Superior temporal gyrus (tissue), 1 donor: ENCODE results near the gene OTUB2.

Experiments used
- DNase-seq: peaks from one replicate; pipeline ENCODE4 v3.0.0-alpha.2; 2016; ENCODE audit errors: extremely low spot score

Gene OTUB2

DNA sequence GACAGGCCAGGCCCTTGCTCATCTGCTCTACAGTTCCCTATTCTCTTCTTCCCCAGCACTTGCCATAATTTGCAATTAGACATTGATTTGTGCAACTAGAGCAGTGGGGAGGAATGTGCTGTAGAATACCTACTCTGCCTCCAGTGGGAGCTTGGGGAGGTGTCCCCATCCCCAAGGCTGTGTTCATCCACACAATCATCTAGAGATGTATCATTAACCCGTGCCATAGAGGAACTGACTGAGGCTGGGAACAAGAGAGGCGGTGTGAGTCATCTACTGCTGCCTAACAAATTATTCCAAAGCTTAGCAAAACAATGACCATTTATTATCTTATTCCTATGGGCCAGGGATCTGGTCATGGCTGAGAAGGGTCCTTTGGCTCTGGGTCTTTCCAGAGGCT lies 5.1 kb upstream of the OTUB2 start:
- no peak for DNase-seq

GRCh38 chr14:94021416-94022157 lies 4.6 kb upstream of the OTUB2 start:
- DNase-seq = no peak

- DNase-seq = no peak
These were observed 3.4 kb upstream of the OTUB2 start for GRCh38 chr14:94022532-94023411.

- DNase-seq = no peak
These were observed 1.6 kb upstream of the OTUB2 start for GRCh38 chr14:94024549-94024948.

- DNase-seq = no peak
These were observed 420 bp upstream of the OTUB2 start for GRCh38 chr14:94025720-94026119.

GRCh38 chr14:94026889-94027469 lies 839 bp downstream of the OTUB2 start:
- no peak for DNase-seq

DNA sequence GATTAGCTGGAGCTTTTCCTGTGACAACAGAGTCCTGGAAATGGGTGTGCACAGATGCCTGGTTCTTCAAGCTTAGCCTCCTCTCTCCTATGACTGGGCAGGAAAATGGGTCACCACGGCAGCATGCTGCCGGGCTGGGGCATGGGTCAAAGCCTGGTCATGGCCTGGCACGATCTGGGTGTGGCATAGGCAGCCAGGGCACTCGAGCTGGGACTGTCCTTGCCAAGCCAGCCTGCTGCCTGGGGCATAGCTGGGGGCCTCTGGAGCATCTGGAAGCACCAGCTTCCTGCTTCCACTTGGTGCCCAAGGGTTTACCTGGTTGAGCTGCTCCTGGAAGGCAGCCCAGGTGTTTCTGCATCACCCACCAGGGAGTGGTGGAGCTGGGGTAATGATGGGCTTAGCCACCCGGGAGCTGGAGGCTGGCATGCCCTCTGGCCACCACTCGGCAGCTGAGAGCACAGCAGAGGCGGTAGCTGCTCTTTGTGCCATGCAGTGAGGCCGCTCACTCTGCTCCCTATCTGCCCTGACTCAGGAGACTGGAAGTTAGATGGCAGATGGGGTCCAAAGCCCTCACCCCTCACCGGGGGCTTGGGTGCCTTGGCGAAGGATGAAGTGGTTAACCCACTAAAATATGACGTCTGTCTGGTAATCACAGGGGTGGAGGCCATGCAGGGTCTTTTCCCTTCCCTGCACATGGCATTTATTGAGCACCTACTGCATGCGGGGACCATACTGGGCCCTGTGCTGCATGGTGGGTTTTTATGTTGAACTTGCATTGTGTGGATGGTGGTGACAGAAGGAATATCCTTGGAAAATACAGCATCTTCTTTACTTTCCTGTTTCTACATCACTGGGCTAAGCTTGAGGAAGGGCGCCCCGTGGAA lies 1.7 kb downstream of the OTUB2 start:
- no peak for DNase-seq

DNA sequence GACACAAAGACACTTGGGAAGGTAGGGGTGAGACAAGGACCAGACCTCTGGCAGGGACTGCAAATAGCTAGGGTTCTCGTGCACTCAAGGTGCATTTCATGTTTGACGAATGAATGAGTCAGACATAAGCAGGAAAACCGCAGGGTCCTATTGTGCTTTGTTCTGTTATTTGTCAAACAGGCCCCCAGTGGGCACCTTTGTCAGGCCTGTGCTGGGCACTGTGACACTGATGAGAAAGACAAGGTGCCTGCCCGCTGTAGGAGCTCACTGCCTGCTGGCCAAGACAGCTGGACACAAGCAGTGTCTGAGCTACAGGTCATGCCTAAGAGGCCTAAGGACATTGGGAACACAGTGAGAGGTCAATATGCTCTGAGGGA lies 2.3 kb downstream of the OTUB2 start:
- no peak for DNase-seq

DNA sequence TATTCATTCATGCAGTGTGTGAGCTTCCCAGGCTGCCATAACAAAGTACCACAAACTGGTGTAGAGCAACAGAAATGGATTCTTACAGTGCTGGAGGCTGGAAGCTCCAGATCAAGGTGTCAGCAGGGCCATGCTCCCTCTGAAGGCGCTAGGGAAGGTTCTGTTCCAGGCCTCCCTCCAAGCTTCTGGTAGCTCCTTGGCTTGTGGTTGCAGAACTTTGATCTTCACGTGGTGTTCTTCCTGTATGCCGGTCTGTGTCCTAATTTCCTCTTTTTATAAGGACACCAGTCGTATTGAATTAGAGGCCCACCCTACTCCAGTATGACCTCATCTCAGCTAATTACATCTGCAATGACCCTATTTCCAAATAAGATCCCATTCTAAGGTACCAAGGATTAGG lies 3.1 kb downstream of the OTUB2 start:
- DNase-seq = no peak

- no peak for DNase-seq
These were observed 3.6 kb downstream of the OTUB2 start for GRCh38 chr14:94029671-94030203.

GRCh38 chr14:94030571-94030970 lies 4.4 kb downstream of the OTUB2 start:
- no peak for DNase-seq

GRCh38 chr14:94031161-94031882 lies 5.2 kb downstream of the OTUB2 start:
- DNase-seq = no peak

DNA sequence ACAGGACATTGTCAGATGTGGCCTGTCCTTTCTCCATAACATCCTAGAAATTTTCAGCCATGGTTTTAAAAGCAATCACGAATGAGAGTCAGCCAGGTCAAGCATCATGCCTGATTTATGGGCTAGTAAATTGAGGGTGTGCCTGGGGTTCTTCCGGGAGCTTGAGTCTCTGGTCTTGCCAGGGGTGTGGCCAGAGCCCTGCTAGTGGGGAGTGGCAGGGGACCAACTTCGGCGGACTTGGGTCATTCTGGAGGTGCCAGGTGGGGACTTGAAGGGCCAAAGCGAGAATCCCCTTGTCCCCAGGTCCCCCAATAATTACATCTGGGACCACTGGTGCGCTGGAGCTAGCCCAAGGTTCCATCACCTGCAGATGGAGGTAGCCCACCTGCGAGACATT lies 5.7 kb downstream of the OTUB2 start:
- DNase-seq = no peak

DNA sequence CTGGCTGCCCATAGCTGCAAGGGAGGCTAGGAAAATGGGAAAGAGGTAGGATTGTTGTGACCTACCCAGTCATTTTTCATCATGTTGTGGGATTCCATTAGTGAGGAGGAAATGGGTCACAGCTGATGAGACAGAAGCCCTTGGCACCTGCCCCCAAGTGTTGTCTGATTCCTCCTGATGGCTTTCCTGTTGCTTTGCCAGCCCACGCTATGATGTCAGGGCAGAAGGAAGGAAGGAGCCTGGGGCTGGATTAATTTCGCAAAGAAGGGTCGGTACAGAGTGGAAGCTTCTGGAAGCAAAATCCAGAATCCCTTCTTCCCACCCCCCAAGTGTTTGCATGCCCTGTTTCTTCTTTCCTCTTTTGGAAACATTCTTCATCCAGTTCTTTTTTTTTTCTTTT lies 8.7 kb downstream of the OTUB2 start:
- DNase-seq = no peak

DNA sequence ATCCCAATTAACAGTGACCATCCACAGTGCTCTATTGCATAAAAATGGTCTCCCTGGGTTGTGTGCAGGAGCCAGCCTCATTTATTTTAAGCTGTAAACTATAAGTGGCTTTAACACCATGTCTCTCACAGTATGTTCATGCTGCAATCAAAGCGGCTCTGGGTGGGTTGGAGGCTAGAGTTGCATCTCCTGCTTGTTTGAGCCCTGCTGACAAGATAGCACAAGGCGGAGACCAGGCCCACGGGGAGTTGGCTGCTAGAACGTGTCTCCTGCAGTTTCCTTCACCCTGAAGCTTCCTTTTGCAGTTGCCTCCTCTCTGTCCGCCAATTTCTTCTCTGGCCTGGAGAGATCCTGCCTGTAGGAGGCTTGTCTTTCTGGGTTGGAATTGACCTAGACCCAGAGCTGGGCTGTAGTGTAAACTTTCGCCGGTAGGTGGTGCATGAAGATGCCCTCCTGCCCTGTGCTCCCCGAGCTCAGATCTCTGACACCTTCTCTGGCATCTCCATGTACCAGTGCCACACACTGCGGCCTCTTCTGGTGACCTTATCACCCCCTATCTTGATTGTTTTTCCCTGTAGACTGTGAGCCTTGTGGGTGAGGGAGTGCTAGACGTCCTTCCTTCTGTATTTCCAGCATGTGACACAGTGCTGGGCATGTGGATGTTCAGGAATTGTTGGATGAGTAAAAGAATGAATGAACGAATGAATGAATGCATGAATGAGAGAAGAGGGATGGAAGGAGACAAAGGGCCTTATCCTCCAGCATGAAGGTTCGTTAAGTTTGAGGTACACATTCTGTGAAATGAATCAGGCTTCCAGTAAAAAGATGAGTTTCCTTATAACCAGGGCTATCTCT lies 10.4 kb downstream of the OTUB2 start:
- DNase-seq = peak; percentile 77

DNA sequence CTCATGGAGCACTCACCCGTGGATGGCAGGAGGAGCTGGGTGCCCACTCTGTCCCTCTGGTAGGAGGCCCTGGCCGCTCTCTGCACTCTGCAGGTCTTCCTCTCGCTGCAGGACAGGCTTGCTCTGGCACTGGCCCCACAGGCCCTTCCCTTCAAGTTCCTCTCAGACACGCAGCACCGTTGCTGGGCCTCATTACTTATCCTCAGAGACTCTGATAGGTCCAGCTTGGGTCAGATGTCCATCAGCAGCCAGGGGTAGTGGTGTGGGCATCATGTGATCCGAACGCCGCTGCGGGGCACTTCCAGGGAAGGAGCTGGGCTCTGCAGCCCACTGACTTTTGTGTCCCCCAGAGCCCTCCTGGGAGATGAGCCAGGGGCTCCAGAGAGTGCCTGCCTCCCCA lies 11.8 kb downstream of the OTUB2 start:
- no peak for DNase-seq

- DNase-seq = no peak
These were observed 12.4 kb downstream of the OTUB2 start for GRCh38 chr14:94038510-94038909.

DNA sequence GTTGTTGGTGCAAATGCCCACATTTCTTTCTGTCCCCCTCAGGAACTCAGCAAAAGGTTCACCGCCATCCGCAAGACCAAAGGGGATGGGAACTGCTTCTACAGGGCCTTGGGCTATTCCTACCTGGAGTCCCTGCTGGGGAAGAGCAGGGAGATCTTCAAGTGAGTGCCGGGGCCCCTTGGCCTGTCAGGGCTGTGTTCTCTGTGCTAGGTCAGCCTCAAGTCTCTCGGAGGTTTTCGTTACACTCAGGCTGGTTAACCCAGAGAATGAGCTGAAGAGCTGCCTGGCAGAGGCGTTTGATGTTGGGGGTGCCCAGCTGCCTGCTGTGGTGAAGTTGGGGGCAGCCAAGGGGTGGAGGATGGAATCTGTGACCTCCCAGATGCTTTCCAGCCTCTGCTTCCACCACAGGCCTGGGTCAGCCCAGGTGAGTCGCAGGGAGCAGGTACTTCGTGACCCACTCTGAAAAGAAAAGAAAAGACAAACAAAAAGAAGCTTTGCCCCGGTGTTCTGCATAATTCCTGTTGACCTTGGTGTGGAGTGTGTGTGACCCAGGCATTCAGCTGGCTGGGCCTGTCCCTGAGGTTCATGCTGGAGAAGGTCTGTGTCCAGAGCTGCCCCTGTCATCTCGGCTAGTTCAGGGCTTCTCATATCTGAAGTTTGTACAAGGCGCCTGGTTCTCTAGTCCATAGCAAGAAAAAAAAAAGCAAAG lies 12.9 kb downstream of the OTUB2 start:
- no peak for DNase-seq

DNA sequence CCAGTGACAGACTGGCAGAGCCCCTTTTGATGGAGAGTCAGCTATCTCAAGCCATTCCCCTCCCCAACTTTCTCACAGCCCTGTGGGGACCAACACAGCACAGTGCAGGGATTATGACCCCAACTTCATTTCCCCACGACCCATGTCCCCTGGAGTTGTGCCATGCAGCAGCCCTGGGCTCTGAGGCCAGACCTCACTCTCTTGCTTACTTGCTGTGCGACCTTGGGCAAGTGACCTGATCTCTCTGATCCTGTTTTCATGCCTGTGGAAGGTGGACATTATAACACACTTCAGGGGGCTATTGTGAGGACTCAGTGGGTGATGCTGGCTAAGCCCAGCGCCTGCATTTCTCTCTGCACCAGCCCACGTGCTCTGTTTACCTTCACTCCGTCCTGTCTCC lies 14.1 kb downstream of the OTUB2 start:
- DNase-seq = no peak
